ENCODE data around the gene NUDCD3.

The NUDCD3 gene

DNA sequence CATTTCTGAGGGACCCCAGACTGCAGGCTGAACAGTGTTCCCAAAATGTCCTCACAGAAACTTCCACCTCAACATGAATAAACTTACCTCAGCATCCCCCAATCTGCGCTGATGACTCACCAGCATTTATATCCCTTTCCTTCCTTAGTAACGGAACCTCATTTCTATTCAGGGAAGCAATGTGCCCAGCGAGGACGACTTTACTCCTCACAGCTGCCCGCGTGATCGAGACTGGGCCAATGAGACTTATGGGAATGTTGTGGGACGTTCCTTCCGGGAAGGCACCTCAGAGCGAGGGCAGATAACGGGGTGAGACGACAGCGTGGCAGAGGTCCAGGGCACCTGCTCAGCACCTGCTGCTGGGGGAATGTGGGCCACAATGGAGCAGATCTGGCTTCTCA is 91.9 kb downstream of the NUDCD3 start:
- DNase-seq: no peak

DNA sequence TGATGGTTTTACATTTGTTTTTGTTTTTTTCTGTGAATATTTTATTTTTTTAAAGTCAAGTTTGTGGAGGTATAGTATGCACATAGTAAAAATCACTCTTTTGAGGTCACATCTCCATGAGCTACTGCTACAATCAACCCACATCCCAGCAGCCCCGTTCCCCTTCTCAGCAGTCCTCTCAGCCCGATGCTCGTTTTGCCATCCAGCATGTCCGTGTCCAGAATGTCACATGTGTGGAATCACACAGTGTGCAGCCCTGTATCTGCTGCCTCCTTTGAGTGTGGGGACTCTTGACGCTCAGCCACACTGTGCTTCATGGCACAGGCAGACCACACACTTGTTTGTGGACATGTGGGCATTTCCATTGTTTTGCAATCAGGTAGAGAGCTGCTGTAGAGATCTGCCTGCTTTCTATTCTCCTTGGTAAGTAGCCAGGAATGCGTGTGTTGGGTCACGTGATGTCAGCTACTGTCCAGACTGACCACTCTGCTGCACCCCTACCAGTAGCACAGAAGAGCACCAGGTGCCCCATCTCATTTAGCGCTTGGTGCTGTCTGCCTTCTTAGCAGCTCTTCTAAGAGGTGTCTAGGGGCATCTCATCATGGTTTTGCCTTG is 93.4 kb downstream of the NUDCD3 start:
- no peak for DNase-seq

GRCh38 chr7:44396496-44396895 is 94.0 kb downstream of the NUDCD3 start:
- DNase-seq: no peak

- peak; percentile 88 for DNase-seq
Measured at GRCh38 chr7:44395067-44395466, 95.4 kb downstream of the NUDCD3 start.

GRCh38 chr7:44394636-44395035 is 95.8 kb downstream of the NUDCD3 start:
- peak; percentile 60 for DNase-seq

- DNase-seq: no peak
Measured at GRCh38 chr7:44394112-44394447, 96.4 kb downstream of the NUDCD3 start.

DNA sequence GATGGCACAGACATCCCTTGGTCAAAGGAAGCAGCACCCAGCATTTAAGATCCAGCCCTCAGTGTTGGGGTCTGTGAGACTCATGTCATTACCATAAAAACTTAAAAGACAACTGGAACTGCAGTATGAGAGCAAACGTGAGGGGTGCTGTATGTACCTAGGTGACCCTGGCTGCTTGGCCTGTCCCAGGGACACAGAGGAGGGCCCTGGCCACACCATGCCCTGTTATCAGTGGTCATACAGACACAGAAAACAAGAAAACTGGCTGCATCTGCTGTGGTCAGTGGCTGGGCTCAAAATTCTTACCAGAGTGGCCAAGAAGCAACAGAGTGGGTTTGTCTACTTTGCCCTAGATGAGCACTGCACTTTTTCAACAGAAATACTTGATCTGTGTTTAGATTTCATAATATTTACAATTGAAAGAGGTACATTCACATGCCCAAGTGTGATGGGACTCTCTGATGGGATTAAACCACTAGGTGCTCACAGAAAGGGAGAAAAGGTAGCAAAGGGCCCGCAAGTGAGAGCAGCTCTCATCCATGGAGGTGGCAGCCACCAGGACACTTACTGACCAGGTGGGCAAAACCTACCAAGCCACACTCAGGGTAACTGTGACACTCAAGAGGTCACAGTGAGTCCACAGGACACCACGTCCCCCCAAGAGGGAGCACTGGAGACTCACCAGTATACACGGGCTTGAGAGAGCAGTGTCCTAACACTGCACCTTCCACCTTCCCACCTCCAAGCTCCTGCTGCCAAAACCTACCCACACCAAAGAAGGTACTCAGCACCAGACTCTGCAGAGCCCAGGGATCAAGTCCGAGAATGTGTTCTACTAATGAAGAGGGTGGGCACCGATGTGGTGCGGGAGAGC is 97.0 kb downstream of the NUDCD3 start:
- no peak for DNase-seq

DNA sequence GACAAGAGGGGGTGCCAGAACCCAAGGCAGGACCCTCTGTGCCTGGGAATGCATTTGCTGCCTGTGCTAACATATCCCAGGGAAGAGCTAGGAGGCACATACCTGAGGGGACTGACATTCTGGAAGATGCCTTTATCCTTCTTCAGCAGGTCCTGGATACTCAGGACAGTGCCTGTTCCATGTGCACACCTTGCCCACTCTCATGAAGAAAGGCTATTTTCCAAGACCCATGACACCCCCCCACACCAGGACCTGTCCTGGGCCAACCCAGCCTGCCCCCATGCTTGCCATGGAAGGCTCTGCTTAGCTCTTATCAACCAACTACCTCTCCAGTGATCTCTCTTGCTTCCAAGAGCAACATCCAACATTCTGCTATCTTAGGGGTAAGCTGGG is 97.8 kb downstream of the NUDCD3 start:
- DNase-seq: no peak

DNA sequence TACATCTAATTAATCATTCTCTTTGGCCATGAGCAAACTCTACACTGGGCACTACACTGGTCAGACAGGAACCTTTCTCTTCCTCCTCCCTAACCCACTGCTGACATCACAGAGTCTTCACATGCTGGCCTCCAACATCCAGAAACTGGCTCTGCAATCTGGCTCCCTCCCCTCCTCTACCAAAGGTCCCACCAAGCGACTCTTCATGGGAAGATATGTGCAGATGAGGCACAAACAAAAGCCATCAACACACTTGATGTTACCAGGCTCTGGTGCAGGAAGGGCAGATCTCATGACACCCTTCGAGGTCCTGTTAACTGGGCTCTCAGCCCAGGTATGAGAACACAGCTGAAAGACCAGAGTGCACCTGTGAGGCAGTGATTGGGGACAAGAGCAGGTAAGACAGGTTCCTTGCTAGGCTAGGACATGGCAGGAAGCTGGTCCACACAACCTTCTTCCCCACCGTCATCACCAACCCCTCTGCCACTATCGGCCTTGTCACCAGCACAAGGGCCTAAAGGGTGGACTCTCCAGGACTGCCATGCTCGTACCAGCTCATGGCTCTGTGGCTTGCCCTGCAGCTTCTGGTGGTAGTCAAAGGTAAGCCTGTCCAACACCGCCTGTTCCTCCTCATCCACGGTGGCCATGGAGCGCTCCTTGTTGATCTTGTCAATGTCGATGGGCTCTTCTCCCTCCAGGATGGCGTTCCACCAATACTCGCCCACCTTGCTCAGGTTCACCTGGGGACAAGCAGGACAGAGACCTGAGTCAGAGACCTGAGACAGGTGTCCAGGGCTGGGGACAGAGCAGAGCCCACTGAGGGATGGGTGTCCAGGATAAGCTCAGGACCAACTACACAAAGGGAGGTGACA is 98.5 kb downstream of the NUDCD3 start:
- DNase-seq: no peak

- DNase-seq: peak; percentile 82
Measured at GRCh38 chr7:44391171-44391570, 99.3 kb downstream of the NUDCD3 start.

- DNase-seq: peak; percentile 22
Measured at GRCh38 chr7:44390701-44391100, 99.8 kb downstream of the NUDCD3 start.

GRCh38 chr7:44388089-44388970 is 102.1 kb downstream of the NUDCD3 start:
- DNase-seq: no peak

DNA sequence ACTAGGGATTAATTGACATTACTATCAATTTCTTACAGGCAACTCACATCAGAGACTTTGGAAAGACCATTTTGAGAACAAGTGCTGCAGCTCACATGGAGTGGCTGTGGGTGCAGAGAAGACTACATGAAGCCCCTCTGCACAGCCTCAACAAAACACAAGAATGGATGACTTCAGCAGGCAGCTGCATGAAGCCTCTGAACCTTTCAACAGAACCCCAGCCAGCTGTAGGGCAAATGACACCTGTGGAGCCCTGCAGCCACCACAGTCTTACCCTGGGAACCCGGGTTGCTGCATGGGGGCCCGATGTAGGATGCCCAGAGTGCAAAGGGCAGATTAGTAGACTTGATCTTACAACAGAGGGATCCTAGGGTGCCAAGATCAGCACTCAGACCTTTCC is 103.1 kb downstream of the NUDCD3 start:
- DNase-seq: no peak

DNA sequence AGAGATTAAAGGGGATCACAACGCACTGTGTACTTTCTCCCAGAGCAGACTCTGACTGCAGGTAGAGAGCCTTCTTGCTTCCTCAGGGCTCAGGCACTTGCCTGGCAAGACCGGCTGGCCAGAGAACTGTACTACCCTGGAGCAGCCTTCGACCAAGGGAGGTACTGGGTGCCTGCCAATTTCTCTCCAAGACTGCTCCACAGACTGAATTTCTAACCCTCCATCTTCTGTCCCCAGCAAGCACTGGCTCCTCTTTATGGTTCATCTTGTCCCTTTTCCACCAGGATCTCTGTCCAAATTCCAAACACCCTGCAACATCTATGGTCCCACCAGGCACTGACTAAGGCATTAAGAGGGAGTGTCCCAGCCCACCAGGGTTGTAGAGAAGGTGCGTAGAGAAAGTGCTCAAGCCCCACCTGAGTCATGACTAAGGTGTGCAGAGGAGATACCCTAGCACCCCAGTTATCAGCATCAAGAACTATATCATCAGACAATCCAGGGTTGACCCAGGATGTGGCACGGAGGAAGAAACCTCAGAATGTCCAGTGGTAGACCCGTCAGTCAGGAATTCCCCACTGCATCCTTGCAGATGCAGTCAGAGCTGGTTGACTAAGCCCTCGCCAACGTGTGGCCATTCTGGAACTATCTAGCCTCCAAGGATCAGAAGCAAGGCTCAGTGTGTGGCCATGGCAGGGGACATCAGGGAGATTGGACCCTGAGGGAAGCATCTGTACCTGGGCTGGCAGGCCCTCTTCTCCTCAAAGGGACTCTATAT is 104.1 kb downstream of the NUDCD3 start:
- no peak for DNase-seq

- no peak for DNase-seq
Measured at GRCh38 chr7:44385434-44386138, 104.9 kb downstream of the NUDCD3 start.

- DNase-seq: no peak
Measured at GRCh38 chr7:44384586-44385433, 105.6 kb downstream of the NUDCD3 start.

DNA sequence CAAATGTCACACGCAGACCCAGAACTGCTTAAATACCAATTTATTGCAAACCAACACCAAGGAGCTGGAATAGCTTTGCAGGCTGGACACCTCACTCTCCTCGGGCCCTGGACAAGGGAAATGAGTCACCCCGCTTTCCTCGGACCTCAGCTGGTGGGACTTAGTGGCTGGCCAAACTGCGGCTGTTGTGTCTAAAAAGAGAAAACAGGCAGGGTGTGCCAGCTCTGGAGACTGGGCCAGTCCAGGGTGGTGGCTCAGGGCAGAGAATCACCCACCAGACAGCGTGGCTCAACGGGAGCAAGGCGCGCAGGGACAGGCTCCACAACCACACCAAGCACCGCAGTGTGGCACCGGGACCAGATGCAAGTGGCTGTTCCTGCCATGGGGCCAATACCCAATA is 106.9 kb downstream of the NUDCD3 start:
- DNase-seq: no peak

- no peak for DNase-seq
Measured at GRCh38 chr7:44382459-44383265, 107.8 kb downstream of the NUDCD3 start.

- no peak for DNase-seq
Measured at GRCh38 chr7:44381494-44382220, 108.8 kb downstream of the NUDCD3 start.

Measured in NCI-H146 (cell line).